IPS-18a (cell line): ENCODE measurements around the gene GALNT2.

Source experiments
- H3K27ac ChIP-seq: one replicate; pipeline ENCODE4 v1.5.1; 2013; ENCODE audit warnings: low read length
- H3K27me3 ChIP-seq: one replicate; pipeline ENCODE4 v1.6.1; 2013; ENCODE audit warnings: mild to moderate bottlenecking, low read length; ENCODE audit not compliant: control insufficient read depth, insufficient read depth
- H3K36me3 ChIP-seq: one replicate; pipeline ENCODE4 v1.6.1; 2013; ENCODE audit warnings: low read depth, low read length; ENCODE audit not compliant: control insufficient read depth
- H3K4me1 ChIP-seq: one replicate; pipeline ENCODE4 v1.6.1; 2013; ENCODE audit warnings: low read depth, low read length; ENCODE audit not compliant: control insufficient read depth
- H3K4me3 ChIP-seq: one replicate; pipeline ENCODE4 v1.5.1; 2013; ENCODE audit warnings: low read length
- H3K9ac ChIP-seq: one replicate; pipeline ENCODE4 v1.6.1; 2013; ENCODE audit warnings: mild to moderate bottlenecking, low read length, moderate library complexity
- H3K9me3 ChIP-seq: one replicate; pipeline ENCODE4 v1.6.1; 2013; ENCODE audit warnings: low read depth, low read length; ENCODE audit not compliant: control insufficient read depth

The GALNT2 gene

GRCh38 chr1:230208619-230209261, 141.7 kb downstream of the GALNT2 start:
- Histone ChIP-seq H3K9ac (no peak overlapping the region), H3K9me3 (no peaks in the 10 kb centered on the region), H3K27ac (no peak overlapping the region), H3K36me3 (peaks cover 4% of the 10 kb centered on the region), H3K4me1 (no peaks in the 10 kb centered on the region), H3K27me3 (no peaks in the 10 kb centered on the region), H3K4me3 (no peak overlapping the region)

- no peaks in the 10 kb centered on the region for H3K27me3 ChIP-seq
- H3K4me1 ChIP-seq: no peaks in the 10 kb centered on the region
- H3K9me3 ChIP-seq: no peaks in the 10 kb centered on the region
- no peak overlapping the region for H3K27ac ChIP-seq
- no peak overlapping the region for H3K4me3 ChIP-seq
- no peak overlapping the region for H3K9ac ChIP-seq
- H3K36me3 ChIP-seq: no peaks in the 10 kb centered on the region
Measured at GRCh38 chr1:230210326-230210980, 143.4 kb downstream of the GALNT2 start.

DNA sequence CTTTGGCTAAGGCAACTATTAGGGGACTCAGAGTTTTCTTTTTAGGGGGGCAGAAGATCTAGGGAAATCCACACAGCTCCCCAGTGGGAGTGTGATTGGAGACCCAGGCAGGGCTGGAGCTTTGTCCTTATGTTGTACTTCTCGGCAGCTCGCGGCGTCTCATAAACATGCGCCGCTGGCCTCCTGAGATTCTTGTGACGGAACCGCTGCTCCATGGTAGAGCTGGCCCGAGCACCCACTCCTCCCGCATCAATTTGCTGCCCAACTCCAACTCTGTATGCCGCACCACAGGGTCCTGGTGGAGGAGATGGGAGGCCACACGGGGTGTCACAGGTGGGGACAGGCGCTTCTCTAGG, 143.9 kb downstream of the GALNT2 start:
- no peak overlapping the region for H3K9ac ChIP-seq
- no peaks in the 10 kb centered on the region for H3K27me3 ChIP-seq
- H3K36me3 ChIP-seq: no peaks in the 10 kb centered on the region
- H3K9me3 ChIP-seq: no peaks in the 10 kb centered on the region
- no peaks in the 10 kb centered on the region for H3K4me1 ChIP-seq
- no peak overlapping the region for H3K27ac ChIP-seq
- H3K4me3 ChIP-seq: no peak overlapping the region

DNA sequence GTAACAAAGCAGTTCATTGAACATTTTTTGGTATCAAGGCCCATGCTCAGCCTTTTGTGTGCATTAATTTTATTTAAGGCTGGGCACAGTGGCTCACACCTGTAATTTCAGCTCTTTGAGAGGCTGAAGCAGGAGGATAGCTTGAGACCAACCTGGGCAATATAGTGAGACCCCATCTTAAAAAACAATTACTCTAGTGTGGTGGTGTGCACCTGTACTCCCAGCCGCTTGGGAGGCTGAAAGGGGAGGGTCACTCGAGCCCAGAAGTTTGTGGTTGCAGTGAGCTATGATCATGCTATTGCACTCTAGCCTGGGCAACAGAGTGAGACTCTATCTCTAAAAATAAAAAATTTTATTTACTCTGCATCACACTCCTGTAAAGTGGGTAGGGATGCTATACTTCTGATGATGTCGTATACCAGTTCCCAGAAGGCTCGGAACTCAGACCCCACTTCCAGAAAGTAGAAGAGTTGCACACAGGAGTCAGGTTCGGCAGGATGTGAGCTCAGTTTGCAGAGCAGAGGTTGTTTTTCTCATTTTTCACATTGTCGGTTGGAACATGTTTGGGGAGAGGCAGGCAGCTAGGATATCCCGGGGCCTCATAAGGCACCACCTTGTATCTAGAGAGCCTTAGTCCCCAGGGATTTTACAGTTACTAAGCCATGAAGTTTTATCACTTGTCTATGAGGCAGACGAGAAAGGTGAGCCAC, 144.6 kb downstream of the GALNT2 start:
- Histone ChIP-seq H3K27me3 (no peaks in the 10 kb centered on the region), H3K9me3 (no peaks in the 10 kb centered on the region), H3K27ac (no peak overlapping the region), H3K36me3 (no peaks in the 10 kb centered on the region), H3K4me1 (no peaks in the 10 kb centered on the region), H3K4me3 (no peak overlapping the region), H3K9ac (no peak overlapping the region)

DNA sequence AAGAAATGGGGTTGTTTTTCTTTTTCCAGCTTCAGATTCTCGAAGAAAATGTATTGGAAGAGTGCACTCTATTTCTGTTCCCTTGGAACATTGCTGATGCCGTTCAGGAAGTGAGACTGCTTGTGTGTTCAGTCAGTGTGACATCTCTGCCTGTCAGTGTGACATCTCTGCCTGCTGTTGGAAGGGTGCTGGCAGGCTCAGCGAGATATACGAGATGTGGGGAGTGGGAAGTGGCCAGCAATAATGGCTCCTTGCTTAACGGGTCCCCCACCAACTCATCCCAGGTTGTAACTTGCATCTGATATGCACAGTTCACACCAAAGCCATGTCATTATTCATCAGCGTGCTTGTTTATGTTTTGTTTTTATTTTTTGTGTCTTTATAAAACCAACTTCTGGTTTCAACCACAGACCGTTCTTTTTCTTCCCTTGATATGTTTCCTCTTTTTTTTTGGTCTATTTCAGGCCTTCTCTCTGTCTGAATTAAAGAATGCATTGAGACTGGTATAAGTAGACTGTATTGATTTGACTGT, 145.4 kb downstream of the GALNT2 start:
- no peaks in the 10 kb centered on the region for H3K9me3 ChIP-seq
- H3K4me3 ChIP-seq: no peak overlapping the region
- no peaks in the 10 kb centered on the region for H3K4me1 ChIP-seq
- H3K27me3 ChIP-seq: no peaks in the 10 kb centered on the region
- no peak overlapping the region for H3K27ac ChIP-seq
- no peaks in the 10 kb centered on the region for H3K36me3 ChIP-seq
- H3K9ac ChIP-seq: no peak overlapping the region

- Histone ChIP-seq H3K27me3 (no peaks in the 10 kb centered on the region), H3K4me1 (no peaks in the 10 kb centered on the region), H3K9me3 (no peaks in the 10 kb centered on the region), H3K27ac (no peak overlapping the region), H3K36me3 (no peaks in the 10 kb centered on the region), H3K9ac (no peak overlapping the region), H3K4me3 (no peak overlapping the region)
Measured at GRCh38 chr1:230215031-230215430, 148.0 kb downstream of the GALNT2 start.

DNA sequence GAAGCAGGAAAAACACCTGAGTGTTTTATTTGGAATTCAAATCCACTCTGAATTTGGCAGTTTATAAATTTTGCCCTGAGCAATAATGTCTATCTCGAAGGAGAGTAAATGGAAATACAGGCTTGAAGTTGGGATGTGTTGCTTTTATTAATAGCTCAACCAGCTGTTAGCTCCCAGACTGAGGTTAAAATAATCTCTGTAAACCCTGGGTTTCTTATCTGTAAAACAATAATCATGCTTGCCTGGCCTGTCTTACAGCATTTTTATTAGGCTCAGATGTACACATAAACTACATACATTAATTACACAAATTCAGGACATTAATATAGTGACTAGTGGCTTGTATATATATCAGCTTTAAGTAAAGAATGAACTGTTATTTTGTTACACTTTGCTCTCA, 148.5 kb downstream of the GALNT2 start:
- Histone ChIP-seq H3K9ac (no peak overlapping the region), H3K9me3 (no peaks in the 10 kb centered on the region), H3K36me3 (no peaks in the 10 kb centered on the region), H3K4me3 (no peak overlapping the region), H3K27ac (no peak overlapping the region), H3K4me1 (no peaks in the 10 kb centered on the region), H3K27me3 (no peaks in the 10 kb centered on the region)

- no peaks in the 10 kb centered on the region for H3K36me3 ChIP-seq
- H3K27me3 ChIP-seq: no peaks in the 10 kb centered on the region
- H3K4me1 ChIP-seq: peaks cover 3% of the 10 kb centered on the region
- no peak overlapping the region for H3K9ac ChIP-seq
- no peaks in the 10 kb centered on the region for H3K9me3 ChIP-seq
- H3K4me3 ChIP-seq: no peak overlapping the region
- H3K27ac ChIP-seq: no peak overlapping the region
Measured at GRCh38 chr1:230216896-230217295, 149.9 kb downstream of the GALNT2 start.

DNA sequence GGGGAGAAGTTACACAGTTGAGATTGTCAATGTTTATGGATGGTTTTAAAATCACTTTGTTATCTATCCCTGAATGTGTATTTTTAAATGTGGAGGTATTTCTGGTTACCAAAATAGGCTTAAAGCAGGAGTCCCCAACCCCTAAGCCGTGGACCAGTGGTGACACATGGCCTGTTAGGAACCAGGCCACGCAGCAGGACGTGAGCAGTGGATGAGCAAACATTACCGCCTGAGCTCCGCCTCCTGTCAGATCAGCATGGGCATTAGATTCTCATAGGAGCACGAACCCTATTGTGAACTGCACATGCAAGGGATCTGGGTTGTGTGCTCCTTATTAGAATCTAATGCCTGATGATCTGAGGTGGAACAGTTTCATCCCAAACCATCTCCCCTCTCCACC, 151.6 kb downstream of the GALNT2 start:
- H3K9me3 ChIP-seq: no peaks in the 10 kb centered on the region

GRCh38 chr1:230219174-230220067, 152.4 kb downstream of the GALNT2 start:
- Histone ChIP-seq H3K27ac (no peak overlapping the region), H3K27me3 (no peaks in the 10 kb centered on the region), H3K36me3 (no peaks in the 10 kb centered on the region), H3K4me1 (peaks cover 3% of the 10 kb centered on the region), H3K9me3 (no peaks in the 10 kb centered on the region), H3K4me3 (no peak overlapping the region), H3K9ac (no peak overlapping the region)

More for the DNA sequence above, 151.6 kb downstream of the GALNT2 start:
- Histone ChIP-seq H3K9ac (no peak overlapping the region), H3K4me3 (no peak overlapping the region), H3K36me3 (no peaks in the 10 kb centered on the region), H3K27ac (no peak overlapping the region), H3K27me3 (no peaks in the 10 kb centered on the region), H3K4me1 (peaks cover 3% of the 10 kb centered on the region)

DNA sequence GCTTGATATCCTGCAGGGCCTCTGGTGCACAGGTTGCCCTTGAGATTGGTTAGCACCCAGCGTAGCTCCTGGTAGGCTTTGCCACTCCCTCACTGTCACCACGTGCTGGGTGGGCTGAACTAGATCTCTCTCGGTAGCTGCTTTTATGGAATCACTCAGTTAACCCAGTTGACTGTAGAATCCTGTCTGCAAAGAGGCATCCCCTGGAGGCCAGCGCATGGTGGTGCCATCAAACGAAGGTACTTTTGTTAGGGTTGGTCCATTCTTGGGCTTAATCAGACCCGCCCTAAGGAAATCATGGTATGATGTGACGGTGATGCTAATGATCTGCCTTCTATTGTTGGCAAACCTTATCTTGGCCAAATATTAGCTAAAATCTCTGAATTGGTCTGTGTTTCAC, 153.4 kb downstream of the GALNT2 start:
- Histone ChIP-seq H3K27ac (no peak overlapping the region), H3K27me3 (no peaks in the 10 kb centered on the region), H3K9ac (no peak overlapping the region), H3K9me3 (no peaks in the 10 kb centered on the region), H3K4me1 (peaks cover 3% of the 10 kb centered on the region), H3K36me3 (no peaks in the 10 kb centered on the region), H3K4me3 (no peak overlapping the region)
